DMS53 (cell line): ENCODE measurements around the gene MAP3K8.
"Not testable (repeated sequence)": the region's sequence is repeated elsewhere in the genome, so short reads cannot be mapped to it uniquely, and the experiment has no call there.

Source experiments
- DNase-seq: peaks from one replicate; lab custom pipeline; 2025; lab: John Stamatoyannopoulos, UW

The MAP3K8 gene

GRCh38 chr10:30447125-30447799 lies 13.3 kb downstream of the MAP3K8 start:
- DNase-seq, result no peak

DNA sequence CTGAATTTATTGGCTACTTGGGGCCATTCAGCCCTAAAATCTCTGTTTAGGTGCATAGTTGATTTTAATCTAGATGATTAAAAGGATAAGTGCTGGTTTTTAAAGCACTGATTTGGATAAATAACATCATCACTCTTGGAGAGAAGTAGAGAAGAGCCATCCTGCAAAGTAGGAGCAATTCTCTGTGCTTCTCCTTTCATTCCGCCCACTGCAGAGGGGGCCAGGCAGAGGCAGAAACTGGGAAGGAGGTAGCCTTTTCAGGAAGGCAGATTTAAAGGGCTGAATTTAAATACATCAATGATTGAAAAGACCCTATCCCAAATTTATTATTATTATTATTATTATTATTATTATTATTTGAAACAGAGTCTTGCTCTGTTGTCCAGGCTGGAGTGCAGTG lies 14.1 kb downstream of the MAP3K8 start:
- no peak for DNase-seq

GRCh38 chr10:30453764-30454527 lies 20.0 kb downstream of the MAP3K8 start:
- no peak for DNase-seq

- no peak for DNase-seq
Observed at GRCh38 chr10:30454744-30455510, 20.9 kb downstream of the MAP3K8 start.

- no peak for DNase-seq
Observed at GRCh38 chr10:30455816-30456215, 21.8 kb downstream of the MAP3K8 start.

GRCh38 chr10:30456266-30456665 lies 22.3 kb downstream of the MAP3K8 start:
- no peak for DNase-seq

DNA sequence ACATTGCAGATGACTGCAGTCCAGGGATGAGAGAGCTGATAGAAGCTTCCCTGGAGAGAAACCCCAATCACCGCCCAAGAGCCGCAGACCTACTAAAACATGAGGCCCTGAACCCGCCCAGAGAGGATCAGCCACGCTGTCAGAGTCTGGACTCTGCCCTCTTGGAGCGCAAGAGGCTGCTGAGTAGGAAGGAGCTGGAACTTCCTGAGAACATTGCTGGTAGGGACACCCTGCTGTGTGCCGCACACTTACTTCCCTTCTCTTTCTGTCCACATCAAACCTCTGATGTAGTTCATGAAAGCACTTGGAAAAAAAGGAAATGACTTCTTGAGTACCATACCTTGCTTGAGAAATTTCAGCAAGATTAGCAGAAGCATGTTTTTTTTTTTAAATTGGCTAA lies 25.3 kb downstream of the MAP3K8 start:
- DNase-seq, result no peak

- no peak for DNase-seq
Observed at GRCh38 chr10:30460121-30460520, 26.1 kb downstream of the MAP3K8 start.

DNA sequence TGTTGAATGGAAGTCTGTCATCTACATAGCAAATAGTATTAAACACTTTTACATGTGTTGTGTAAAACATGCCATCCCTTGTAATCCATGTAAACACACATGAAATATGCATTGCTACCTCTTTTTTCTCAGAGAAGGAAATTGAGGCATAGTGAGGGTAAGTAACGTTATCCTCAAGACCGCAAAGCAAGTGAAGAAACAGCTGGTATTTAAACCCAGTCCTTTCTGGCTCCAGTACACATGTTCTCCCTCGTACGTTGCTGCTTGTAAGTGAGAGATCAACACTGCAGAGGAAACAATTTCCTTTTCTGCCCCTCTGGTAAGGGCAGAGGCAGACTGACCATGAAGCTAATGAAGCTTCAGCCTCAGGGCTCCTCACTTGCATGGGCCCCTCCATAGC lies 28.5 kb downstream of the MAP3K8 start:
- no peak for DNase-seq

DNA sequence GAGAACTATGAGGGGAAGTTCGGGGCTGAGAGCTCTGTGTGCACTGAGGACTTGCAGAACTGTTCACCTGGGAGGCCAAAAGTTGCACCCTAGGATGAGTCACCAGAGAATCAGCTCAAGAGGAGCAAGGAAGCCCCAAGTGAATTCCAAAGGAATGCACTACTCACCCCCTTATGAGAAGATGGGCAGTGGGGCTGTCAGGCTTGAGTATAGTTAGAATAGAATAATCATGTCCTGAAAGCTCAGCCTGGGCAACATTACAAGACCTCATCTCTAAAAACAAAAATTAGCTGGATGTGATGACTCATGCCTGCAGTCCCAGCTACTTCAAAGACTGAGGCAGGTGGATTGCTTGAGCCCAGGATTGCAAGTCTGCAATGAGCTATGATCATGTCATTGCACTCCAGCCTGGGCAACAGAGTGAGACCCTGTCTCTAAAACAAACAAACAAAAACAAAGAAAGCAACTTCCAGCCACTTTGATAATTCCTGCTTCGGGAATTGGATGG lies 30.0 kb downstream of the MAP3K8 start:
- peak; percentile 62 for DNase-seq

DNA sequence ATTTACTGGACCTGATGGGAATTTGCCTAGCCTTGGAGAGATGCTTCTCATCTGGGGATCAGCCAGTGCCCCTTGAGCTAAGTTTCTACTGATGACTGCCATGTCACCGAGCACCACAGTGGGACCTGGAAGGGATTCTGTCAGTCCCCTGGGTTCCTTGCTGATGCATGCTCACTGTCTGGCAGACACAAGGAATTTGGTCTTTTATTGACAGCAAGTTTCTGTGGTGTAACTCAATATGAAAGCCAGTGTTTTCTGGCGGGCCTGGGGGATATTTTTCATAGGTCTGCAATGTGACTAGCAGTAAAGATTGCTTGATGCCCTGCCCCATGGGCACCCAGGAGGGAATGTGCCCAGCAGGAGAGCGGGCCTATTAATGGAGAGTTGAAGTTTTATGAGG lies 30.7 kb downstream of the MAP3K8 start:
- no peak for DNase-seq

DNA sequence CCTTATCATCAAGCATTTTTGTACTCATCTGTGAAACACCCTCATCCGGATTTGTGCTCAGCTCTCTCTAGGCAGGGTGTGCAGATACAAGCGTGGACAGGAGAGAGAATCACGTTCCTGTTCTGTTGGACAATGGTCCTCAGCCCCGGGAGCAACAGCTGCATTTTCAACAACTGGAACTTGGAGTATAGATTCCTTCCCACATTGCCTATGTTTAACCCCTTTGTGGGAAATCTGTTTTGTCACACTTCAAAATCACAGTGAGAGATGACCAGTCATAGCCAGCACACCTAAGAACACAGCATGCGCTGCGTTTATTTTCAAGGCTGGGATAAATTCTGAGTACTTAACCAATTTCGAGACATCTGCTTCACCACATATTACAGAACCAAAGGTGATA lies 32.5 kb downstream of the MAP3K8 start:
- DNase-seq, result no peak

DNA sequence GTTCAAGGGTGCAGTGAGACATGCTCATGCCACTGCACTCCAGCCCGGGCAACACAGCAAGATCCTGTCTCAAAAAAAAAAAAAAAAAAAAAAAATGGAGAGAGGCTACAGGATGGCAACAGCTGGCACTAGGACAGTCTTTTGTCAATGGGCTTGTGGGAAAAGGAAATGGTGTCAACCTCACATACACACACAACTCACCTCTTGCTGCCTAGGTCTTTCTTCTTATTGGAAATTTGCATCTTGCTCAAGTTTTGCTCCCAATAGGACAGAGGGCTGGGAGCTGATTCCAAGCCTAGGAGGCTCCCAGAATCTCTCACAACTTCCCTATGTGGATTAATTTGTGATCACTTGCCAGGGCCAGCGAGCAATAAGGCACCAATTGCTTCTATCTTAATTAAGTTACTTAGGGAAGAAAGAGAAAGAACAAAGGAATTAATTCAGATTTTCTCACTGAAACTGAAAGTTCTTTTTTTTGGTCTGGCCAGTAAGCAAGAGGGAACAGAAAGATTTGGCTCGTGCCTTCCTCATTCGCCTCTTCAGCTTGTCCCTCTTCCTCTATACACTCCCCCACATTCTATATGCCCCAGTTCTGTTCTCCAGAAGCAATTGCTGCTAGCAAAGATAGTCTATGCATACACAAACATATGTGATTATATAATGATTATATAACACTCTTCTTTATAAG lies 33.8 kb downstream of the MAP3K8 start:
- no peak for DNase-seq

DNA sequence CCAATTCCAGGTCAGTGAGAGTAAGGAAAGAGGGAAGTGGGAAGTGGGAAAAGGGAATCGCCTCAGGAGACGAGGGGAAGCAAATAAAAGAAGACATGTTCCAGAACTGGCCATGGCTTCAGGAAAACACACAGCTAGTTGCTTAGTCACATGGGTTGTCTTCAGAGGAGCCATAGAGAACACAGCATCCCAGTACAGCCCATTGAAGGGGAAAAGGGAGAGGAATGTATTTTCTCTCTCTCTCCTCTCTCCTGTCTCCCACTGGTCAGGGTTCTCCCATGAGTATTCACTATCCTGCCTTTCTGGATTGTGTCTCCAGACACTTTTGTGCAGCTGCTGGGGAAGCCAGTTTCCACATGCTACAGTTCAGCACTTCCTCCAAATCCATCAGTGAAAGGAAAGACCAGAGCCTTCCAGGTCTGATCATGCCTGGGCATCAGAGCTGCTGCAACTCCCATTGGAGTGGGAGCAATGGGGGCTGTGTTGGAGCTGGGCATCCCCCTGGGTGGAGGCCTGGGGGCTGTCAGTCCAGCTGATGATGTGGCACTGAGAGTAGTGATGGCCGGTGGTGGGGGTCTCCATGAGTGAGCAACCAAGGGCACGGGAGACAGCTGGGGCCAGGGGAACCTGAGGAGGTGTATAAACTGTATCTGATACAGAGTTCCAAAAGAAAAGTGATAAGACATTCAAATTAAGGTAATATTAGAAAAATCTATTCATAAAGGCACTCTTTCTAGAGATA lies 38.6 kb downstream of the MAP3K8 start:
- DNase-seq, result no peak

- DNase-seq, result not testable (repeated sequence)
Observed at GRCh38 chr10:30475515-30475914, 41.5 kb downstream of the MAP3K8 start.

DNA sequence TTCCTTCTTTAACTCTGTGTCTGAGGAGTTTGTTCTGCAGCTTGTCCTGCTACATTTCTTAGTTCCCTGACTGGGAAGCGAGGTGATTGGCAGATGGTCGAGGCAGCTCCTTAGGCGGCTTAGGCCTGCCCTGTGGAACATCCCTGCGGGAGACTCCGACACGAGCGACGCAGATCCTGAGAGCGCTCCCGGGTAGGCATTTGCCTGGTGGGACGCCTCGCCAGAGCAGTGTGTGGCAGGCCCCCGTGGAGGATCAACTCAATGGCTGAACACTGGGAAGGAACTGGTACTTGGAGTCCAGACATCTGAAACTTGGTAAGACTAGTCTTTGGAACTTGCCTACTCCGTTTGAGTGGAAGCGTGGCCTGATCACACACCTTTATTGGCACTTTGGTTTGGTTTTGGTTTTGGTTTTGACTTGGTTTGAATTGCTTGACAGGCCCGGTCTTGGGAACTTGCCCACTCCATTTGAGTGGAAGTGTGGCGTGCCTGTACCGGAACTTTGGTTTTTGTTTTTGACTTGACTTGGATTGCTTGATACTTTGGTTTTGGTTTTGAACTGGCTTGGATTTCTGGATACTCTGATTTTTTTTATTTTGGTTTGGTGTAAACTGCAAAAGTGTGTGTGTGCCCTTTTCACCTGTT lies 42.6 kb downstream of the MAP3K8 start:
- no peak for DNase-seq

- not testable (repeated sequence) for DNase-seq
Observed at GRCh38 chr10:30479513-30479912, 45.5 kb downstream of the MAP3K8 start.

DNA sequence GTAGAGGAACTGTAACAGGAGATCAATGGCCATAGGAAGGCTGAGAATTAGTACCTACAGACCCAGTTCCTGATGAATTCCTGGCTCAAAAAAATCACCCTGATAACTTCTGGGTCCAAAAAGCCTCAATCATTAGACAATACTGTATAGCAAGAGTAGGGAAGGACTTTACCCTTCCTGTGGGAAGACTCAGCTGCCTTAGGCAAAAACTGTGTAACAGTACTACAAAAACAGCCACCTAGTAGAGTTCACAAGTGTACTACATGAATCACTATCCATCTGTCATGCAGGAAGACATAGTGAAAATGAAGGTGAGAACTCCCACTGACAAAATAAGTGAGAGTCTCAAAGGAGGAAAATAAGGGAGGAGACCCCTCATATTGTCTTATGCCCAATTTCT lies 47.6 kb downstream of the MAP3K8 start:
- DNase-seq, result no peak

GRCh38 chr10:30488316-30488715 lies 54.3 kb downstream of the MAP3K8 start:
- no peak for DNase-seq

DNA sequence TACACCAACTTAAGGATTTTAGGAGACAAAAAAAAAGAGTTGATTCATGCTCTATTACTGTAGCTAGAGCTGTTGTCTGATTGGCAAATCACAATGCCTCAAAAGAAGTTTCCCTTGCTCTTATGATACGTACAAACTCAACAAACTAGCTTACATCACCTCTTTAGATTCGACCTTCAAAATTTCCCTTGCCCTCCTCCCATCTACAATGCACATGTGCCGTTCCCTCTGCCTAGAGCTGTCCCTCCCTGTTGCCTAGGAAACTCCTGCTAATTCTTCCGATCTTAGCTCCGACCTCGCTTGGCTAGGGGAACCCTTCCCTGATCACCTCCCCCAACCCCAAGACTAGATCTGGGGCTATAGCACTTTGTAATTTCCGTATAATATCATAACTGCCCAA lies 55.4 kb downstream of the MAP3K8 start:
- no peak for DNase-seq
